GM20431 (cell line): ENCODE data around the gene USP35.
"Not testable (repeated sequence)": the region's sequence is repeated elsewhere in the genome, so short reads cannot be mapped to it uniquely, and the experiment has no call there.

Source experiments
- in situ Hi-C: fragments of 300-500 bp; cut with MseI, MboI; formaldehyde crosslinking; loops from one replicate; pipeline ENCODE4 v1.15.0; 2020; ENCODE audit warnings: low sequenced_read_pairs; ENCODE audit not compliant: unreplicated experiment

USP35 gene

GRCh38 chr11:78168539-78169477 lies 19.9 kb upstream of the USP35 start:
- in situ Hi-C loops, result no loop called here

DNA sequence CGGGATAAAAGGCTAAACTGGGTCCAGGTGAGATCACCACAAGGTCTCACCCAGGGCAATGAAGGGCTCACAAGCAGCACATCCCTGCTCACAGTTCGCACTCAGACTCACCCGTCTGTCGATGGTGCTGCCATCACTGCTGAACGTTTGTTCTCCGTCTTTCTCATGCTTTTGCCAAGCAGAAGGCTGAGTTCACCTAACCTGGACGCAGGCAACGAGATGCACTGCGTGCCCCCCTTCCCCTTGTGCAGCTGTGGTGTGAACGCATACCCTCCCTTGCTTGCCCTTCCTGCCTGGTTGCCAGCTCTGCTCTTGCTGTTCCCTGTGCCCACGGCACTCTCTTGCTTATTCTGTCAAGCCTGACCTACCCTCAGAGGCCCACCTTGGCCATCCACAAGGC lies 18.3 kb upstream of the USP35 start:
- in situ Hi-C loops, result no loop called here

GRCh38 chr11:78170874-78171549 lies 17.7 kb upstream of the USP35 start:
- in situ Hi-C loops, result no loop called here

- in situ Hi-C loops, result no loop called here
Measured at GRCh38 chr11:78171951-78172350, 16.8 kb upstream of the USP35 start.

DNA sequence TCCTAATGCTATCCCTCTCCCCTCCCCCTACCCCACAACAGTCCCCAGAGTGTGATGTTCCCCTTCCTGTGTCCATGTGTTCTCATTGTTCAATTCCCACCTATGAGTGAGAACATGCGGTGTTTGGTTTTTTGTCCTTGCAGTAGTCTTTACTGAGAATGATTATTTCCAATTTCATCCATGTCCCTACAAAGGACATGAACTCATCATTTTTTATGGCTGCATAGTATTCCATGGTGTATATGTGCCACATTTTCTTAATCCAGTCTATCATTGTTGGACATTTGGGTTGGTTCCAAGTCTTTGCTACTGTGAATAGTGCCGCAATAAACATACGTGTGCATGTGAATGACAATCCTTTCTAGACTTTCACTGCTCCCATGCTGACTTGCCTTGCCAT lies 12.9 kb upstream of the USP35 start:
- in situ Hi-C loops, result not testable (repeated sequence)

DNA sequence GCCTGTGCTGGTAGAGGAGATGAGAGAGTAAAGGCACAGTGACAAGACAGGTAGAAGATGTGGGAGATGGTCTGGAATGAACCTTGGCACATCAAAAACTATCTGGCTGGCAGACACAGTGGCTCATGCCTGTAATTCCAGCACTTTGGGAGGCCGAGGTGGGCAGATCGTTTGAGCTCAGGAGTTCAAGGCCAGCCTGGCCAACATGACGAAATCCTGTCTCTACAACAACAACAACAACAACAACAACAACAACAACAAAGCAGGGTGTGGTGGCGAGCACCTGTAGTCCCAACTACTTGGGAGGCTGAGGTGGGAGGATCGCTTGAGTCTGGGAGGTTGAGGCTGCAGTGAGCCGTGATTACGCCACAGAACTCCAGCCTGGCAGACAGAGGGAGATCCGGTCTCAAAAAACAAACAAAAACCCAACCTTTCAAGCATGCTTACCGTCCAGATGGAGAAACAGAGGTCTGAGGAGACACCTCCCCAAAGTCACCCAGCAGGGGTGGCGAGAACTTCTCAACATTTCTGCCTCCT lies 12.0 kb upstream of the USP35 start:
- in situ Hi-C loops, result no loop called here

- in situ Hi-C loops, result no loop called here
Measured at GRCh38 chr11:78177216-78177615, 11.5 kb upstream of the USP35 start.

- in situ Hi-C loops, result no loop called here
Measured at GRCh38 chr11:78179459-78180071, 9.2 kb upstream of the USP35 start.

- in situ Hi-C loops, result no loop called here
Measured at GRCh38 chr11:78180751-78181150, 8.0 kb upstream of the USP35 start.

- in situ Hi-C loops, result no loop called here
Measured at GRCh38 chr11:78181185-78181584, 7.5 kb upstream of the USP35 start.

DNA sequence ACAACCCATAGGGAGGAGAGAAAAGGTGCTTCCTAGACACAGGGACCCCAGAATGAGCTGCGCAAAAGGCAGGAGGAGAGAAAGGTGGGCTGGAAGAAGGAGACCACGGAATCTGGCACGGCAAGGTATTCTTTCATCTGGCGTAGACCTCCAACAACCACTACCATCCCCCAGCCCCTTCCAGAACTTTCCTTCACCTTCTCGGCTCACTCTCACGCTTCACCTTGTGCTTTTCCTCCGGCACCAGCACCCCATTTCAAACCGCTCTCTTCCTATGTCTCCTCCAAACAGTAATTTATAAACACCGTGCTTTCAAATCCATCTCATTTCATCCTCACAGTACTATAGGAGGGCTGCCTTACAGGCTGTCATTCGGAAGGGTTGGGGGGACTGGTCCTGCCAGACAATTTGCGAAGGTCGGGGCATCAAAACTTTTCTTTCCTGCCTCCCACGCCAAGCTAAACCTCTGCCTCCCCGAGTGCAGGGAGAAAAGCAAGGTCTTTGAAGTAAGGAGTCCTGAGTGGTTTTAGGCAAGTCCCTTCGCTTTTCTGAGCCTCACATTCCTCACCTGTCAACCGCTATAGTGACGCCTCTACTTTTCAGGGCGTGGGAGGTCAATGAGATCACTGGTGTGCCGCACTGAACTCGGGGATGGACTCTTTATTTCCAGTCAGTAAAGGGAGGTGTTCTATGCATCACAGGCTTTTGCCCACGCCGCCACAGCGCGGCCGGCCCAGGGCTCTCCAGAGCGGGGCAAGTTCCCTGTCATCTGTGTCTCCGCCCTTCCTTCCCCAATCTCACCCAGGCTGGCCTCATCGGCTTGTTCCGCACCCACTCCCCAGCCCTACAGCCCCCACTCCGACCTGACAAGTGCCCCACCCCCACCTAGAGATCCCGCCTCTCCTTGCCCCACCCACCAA lies 1.1 kb upstream of the USP35 start:
- in situ Hi-C loops, result no loop called here

DNA sequence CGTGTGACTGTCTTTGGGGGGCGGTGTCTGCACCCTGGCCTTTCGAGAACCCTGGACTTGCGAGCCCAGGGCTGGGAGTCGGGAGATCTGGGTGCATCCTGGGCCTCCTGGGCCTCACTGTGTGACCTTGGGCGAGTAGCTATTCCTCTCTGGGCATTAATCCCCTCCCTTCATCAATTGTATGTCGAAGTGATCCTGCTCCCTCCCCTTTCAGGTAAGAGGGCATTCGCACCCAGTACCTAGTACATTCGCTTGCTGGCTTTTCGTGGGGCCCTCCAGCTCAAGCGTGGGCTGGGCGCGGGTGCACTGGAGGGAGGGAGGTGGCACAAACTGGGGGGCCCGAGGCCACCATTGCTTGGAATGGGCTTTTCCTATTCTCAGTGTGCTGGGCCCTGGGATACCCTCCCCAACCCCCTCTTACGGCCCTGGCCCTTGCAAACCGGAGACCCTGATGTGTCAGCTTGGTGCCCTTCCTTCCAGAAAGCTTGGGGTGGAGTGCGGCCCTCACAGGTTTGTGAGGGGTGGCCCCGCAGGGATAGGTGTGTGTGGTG lies 530 bp downstream of the USP35 start:
- in situ Hi-C loops, result no loop called here

GRCh38 chr11:78189851-78190250 lies 1.1 kb downstream of the USP35 start:
- in situ Hi-C loops, result no loop called here

- in situ Hi-C loops, result no loop called here
Measured at GRCh38 chr11:78190374-78190773, 1.7 kb downstream of the USP35 start.

- in situ Hi-C loops, result no loop called here
Measured at GRCh38 chr11:78190871-78191538, 2.3 kb downstream of the USP35 start.

GRCh38 chr11:78192223-78192719 lies 3.6 kb downstream of the USP35 start:
- in situ Hi-C loops, result no loop called here

- in situ Hi-C loops, result no loop called here
Measured at GRCh38 chr11:78192911-78193351, 4.2 kb downstream of the USP35 start.

GRCh38 chr11:78193806-78194205 lies 5.1 kb downstream of the USP35 start:
- in situ Hi-C loops, result no loop called here

GRCh38 chr11:78194490-78194889 lies 5.8 kb downstream of the USP35 start:
- in situ Hi-C loops, result no loop called here
